Activated T-helper 1 cell treated with anti-CD3 and anti-CD28 coated beads, Interleukin-12 subunit alpha, Interleukin-12 subunit beta, Interleukin-2, Interleukin-4 antibody, amounts not matched to agents 30 ng/mL and 10 ng/mL and 1 ng/mL, durations not matched to agents 14 hours and 24 hours and 36 hours (primary cell): ENCODE measurements around the gene HSPB8. TPM values are rescaled to one million over a fixed set of nuclear protein-coding genes. Genes with fewer than 3 reads are reported as not detected.

ENCODE experiments used
- DNase-seq: peaks from one replicate; pipeline ENCODE4 v3.0.0; 2021; ENCODE audit warnings: low spot score
- H3K27ac Mint-ChIP-seq: one replicate; pipeline ENCODE4 v1.8.0; 2021; ENCODE audit warnings: mild to moderate bottlenecking, mixed read lengths
- H3K27me3 Mint-ChIP-seq: one replicate; pipeline ENCODE4 v1.8.0; 2022; ENCODE audit warnings: mild to moderate bottlenecking, moderate library complexity, mixed read lengths; ENCODE audit not compliant: insufficient read depth
- H3K36me3 Mint-ChIP-seq: one replicate; pipeline ENCODE4 v1.8.0; 2021; ENCODE audit warnings: low read depth, mixed read lengths
- H3K4me1 Mint-ChIP-seq: one replicate; pipeline ENCODE4 v1.8.0; 2021; ENCODE audit warnings: low read depth, mixed read lengths
- H3K4me3 Mint-ChIP-seq: one replicate; pipeline ENCODE4 v1.8.0; 2021; ENCODE audit warnings: mild to moderate bottlenecking, moderate library complexity, mixed read lengths
- H3K9me3 Mint-ChIP-seq: one replicate; pipeline ENCODE4 v1.8.0; 2021; ENCODE audit warnings: mixed read lengths
- intact Hi-C: fragments of 100-400 bp; cut with micrococcal nuclease; formaldehyde crosslinking; loops from one replicate; pipeline ENCODE4 v1.15.1; 2024
- total RNA-seq: library from RNA; stranded (reverse); gene quantifications from 2 replicates; pipeline ENCODE4 v1.2.3, GENCODE V29; 2022

The HSPB8 gene
- total RNA-seq, 1 donor from 2014 or later: not detected

GRCh38 chr12:119154435-119154818 is 24.3 kb upstream of the HSPB8 start:
- Mint-ChIP-seq H3K27ac (no peak overlapping the region), H3K9me3 (peaks cover 14% of the 10 kb centered on the region), H3K4me3 (no peak overlapping the region), H3K27me3 (peaks cover 6% of the 10 kb centered on the region), H3K36me3 (no peaks in the 10 kb centered on the region), H3K4me1 (peaks cover 6% of the 10 kb centered on the region)
- DNase-seq: no peak
- intact Hi-C loops: no loop called here

- no peak for DNase-seq
- no peak overlapping the region for H3K27ac Mint-ChIP-seq
- peaks cover 6% of the 10 kb centered on the region for H3K4me1 Mint-ChIP-seq
- H3K27me3 Mint-ChIP-seq: peaks cover 6% of the 10 kb centered on the region
- no peaks in the 10 kb centered on the region for H3K36me3 Mint-ChIP-seq
- H3K9me3 Mint-ChIP-seq: peaks cover 13% of the 10 kb centered on the region
- intact Hi-C loops: no loop called here
- H3K4me3 Mint-ChIP-seq: no peak overlapping the region
These were observed 22.2 kb upstream of the HSPB8 start for GRCh38 chr12:119156401-119157044.

- Mint-ChIP-seq H3K4me3 (no peak overlapping the region), H3K36me3 (no peaks in the 10 kb centered on the region), H3K27ac (no peak overlapping the region), H3K27me3 (peaks cover 5% of the 10 kb centered on the region), H3K9me3 (peaks cover 11% of the 10 kb centered on the region), H3K4me1 (peaks cover 6% of the 10 kb centered on the region)
- intact Hi-C loops: no loop called here
- DNase-seq: no peak
These were observed 21.2 kb upstream of the HSPB8 start for GRCh38 chr12:119157528-119157927.

- Mint-ChIP-seq H3K9me3 (peaks cover 11% of the 10 kb centered on the region), H3K27ac (no peak overlapping the region), H3K36me3 (no peaks in the 10 kb centered on the region), H3K4me3 (no peak overlapping the region), H3K4me1 (peaks cover 6% of the 10 kb centered on the region), H3K27me3 (peaks cover 5% of the 10 kb centered on the region)
- DNase-seq: no peak
- intact Hi-C loops: no loop called here
These were observed 20.8 kb upstream of the HSPB8 start for GRCh38 chr12:119157978-119158377.

GRCh38 chr12:119158402-119158801 is 20.3 kb upstream of the HSPB8 start:
- H3K27me3 Mint-ChIP-seq: peaks cover 4% of the 10 kb centered on the region
- H3K4me3 Mint-ChIP-seq: no peak overlapping the region
- DNase-seq: no peak
- H3K36me3 Mint-ChIP-seq: no peaks in the 10 kb centered on the region
- peaks cover 6% of the 10 kb centered on the region for H3K4me1 Mint-ChIP-seq
- H3K9me3 Mint-ChIP-seq: peaks cover 11% of the 10 kb centered on the region
- no peak overlapping the region for H3K27ac Mint-ChIP-seq
- intact Hi-C loops: no loop called here

- Mint-ChIP-seq H3K27ac (no peak overlapping the region), H3K4me1 (no peaks in the 10 kb centered on the region), H3K9me3 (peaks cover 3% of the 10 kb centered on the region), H3K4me3 (no peak overlapping the region), H3K27me3 (no peaks in the 10 kb centered on the region), H3K36me3 (no peaks in the 10 kb centered on the region)
- intact Hi-C loops: no loop called here
- DNase-seq: no peak
These were observed 18.9 kb upstream of the HSPB8 start for GRCh38 chr12:119159844-119160243.

GRCh38 chr12:119167902-119168301 is 10.8 kb upstream of the HSPB8 start:
- Mint-ChIP-seq H3K4me1 (no peaks in the 10 kb centered on the region), H3K27ac (no peak overlapping the region), H3K36me3 (no peaks in the 10 kb centered on the region), H3K9me3 (no peaks in the 10 kb centered on the region), H3K4me3 (no peak overlapping the region), H3K27me3 (no peaks in the 10 kb centered on the region)
- no peak for DNase-seq
- intact Hi-C loops: no loop called here

GRCh38 chr12:119168721-119169120 is 10.0 kb upstream of the HSPB8 start:
- Mint-ChIP-seq H3K27me3 (no peaks in the 10 kb centered on the region), H3K27ac (no peak overlapping the region), H3K4me1 (no peaks in the 10 kb centered on the region), H3K9me3 (no peaks in the 10 kb centered on the region), H3K4me3 (no peak overlapping the region), H3K36me3 (no peaks in the 10 kb centered on the region)
- intact Hi-C loops: no loop called here
- DNase-seq: no peak

GRCh38 chr12:119169150-119169549 is 9.6 kb upstream of the HSPB8 start:
- Mint-ChIP-seq H3K4me1 (no peaks in the 10 kb centered on the region), H3K4me3 (no peak overlapping the region), H3K27ac (no peak overlapping the region), H3K36me3 (no peaks in the 10 kb centered on the region), H3K9me3 (no peaks in the 10 kb centered on the region), H3K27me3 (no peaks in the 10 kb centered on the region)
- intact Hi-C loops: no loop called here
- no peak for DNase-seq

- H3K4me3 Mint-ChIP-seq: no peak overlapping the region
- H3K9me3 Mint-ChIP-seq: no peaks in the 10 kb centered on the region
- no peaks in the 10 kb centered on the region for H3K36me3 Mint-ChIP-seq
- H3K4me1 Mint-ChIP-seq: no peaks in the 10 kb centered on the region
- intact Hi-C loops: no loop called here
- H3K27ac Mint-ChIP-seq: no peak overlapping the region
- peaks cover 1% of the 10 kb centered on the region for H3K27me3 Mint-ChIP-seq
- no peak for DNase-seq
These were observed 7.4 kb upstream of the HSPB8 start for GRCh38 chr12:119171291-119171690.

- Mint-ChIP-seq H3K4me1 (no peaks in the 10 kb centered on the region), H3K9me3 (no peaks in the 10 kb centered on the region), H3K36me3 (no peaks in the 10 kb centered on the region), H3K27ac (no peak overlapping the region), H3K27me3 (peaks cover 4% of the 10 kb centered on the region), H3K4me3 (no peak overlapping the region)
- intact Hi-C loops: no loop called here
- DNase-seq: no peak
These were observed 6.9 kb upstream of the HSPB8 start for GRCh38 chr12:119171691-119172425.

GRCh38 chr12:119175081-119175480 is 3.6 kb upstream of the HSPB8 start:
- no peaks in the 10 kb centered on the region for H3K4me1 Mint-ChIP-seq
- H3K4me3 Mint-ChIP-seq: no peak overlapping the region
- H3K27ac Mint-ChIP-seq: no peak overlapping the region
- intact Hi-C loops: no loop called here
- peaks cover 4% of the 10 kb centered on the region for H3K27me3 Mint-ChIP-seq
- H3K9me3 Mint-ChIP-seq: no peaks in the 10 kb centered on the region
- H3K36me3 Mint-ChIP-seq: no peaks in the 10 kb centered on the region
- no peak for DNase-seq

- intact Hi-C loops: no loop called here
- no peak overlapping the region for H3K4me3 Mint-ChIP-seq
- no peak overlapping the region for H3K27ac Mint-ChIP-seq
- H3K36me3 Mint-ChIP-seq: no peaks in the 10 kb centered on the region
- no peaks in the 10 kb centered on the region for H3K4me1 Mint-ChIP-seq
- no peak for DNase-seq
- no peaks in the 10 kb centered on the region for H3K9me3 Mint-ChIP-seq
- H3K27me3 Mint-ChIP-seq: peaks cover 4% of the 10 kb centered on the region
These were observed 2.3 kb upstream of the HSPB8 start for GRCh38 chr12:119176267-119177055.
